ENCODE data around the gene NUP210L.
A peak's percentile ranks its signal among the peaks of the same experiment; 100 is the strongest.

Gene NUP210L

DNA sequence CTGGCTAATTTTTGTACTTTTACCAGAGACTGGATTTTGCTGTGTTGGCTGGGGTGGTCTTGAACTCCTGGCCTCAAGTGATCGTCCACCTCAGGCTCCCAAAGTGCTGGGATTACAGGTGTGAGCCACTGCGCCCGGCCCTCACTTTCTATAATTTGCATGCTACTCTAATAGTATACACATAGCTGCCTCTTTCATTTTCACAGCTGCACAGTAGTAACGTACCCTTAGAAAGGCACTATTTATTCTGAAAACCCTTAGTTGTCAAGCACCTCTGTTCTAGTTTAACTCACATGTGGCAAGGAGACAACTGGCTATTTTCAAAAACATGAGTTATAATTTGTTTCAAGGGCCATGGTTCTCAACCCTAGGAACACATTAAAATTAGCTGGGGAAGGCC, 19.8 kb upstream of the NUP210L start:
- H2BK5ac ChIP-seq (ENCODE audit: low read depth, low read length, poor library complexity): no peak overlapping the region
- no peak overlapping the region for H3K4me3 ChIP-seq (ENCODE audit: low read depth, low read length)
- H4K8ac ChIP-seq (ENCODE audit: low read depth, low read length): no peak overlapping the region
- no peak overlapping the region for H3K14ac ChIP-seq (ENCODE audit: low read length)
- H3K79me2 ChIP-seq (ENCODE audit: control insufficient read depth, insufficient read depth, low read length, poor library complexity): peaks cover 18% of the 10 kb centered on the region
- H3K27me3 ChIP-seq (ENCODE audit: insufficient read depth, low read length): no peaks in the 10 kb centered on the region
- no peak overlapping the region for H3K9ac ChIP-seq (ENCODE audit: low read length)
- WGBS (ENCODE audit: extremely low coverage, insufficient coverage, insufficient read length): no CpG with 5 or more reads among the region's 4 CpGs
- H3K79me1 ChIP-seq (ENCODE audit: low read length): no peaks in the 10 kb centered on the region
- no peak overlapping the region for H3K23ac ChIP-seq (ENCODE audit: low read length)
- H3K4me1 ChIP-seq (ENCODE audit: control insufficient read depth in 1 of 2, insufficient read depth in 2 of 2, low read length in 2 of 2): peaks cover 6 to 15% of the 10 kb centered on the region in 2 experiments
- H3K4ac ChIP-seq (ENCODE audit: low read depth, low read length): peak overlapping the region; percentile 64
- H3K36me3 ChIP-seq (ENCODE audit: control insufficient read depth in 1 of 2, insufficient read depth in 2 of 2, low read length in 2 of 2): peaks cover 25 to 54% of the 10 kb centered on the region in 2 experiments
- H2BK120ac ChIP-seq (ENCODE audit: insufficient read depth, low read length, poor library complexity): no peak overlapping the region
- H4K91ac ChIP-seq (ENCODE audit: low read depth, low read length): no peak overlapping the region
- H4K12ac ChIP-seq (ENCODE audit: low read depth, low read length): no peak overlapping the region
- H2AFZ ChIP-seq (ENCODE audit: insufficient read depth, low read length, poor library complexity): no peak overlapping the region
- no peak overlapping the region for H3K18ac ChIP-seq (ENCODE audit: low read length)
- no peak overlapping the region for H2BK12ac ChIP-seq (ENCODE audit: low read length)
- no peak for DNase-seq
- no peak overlapping the region for H3K4me2 ChIP-seq (ENCODE audit: low read length)
- no peak overlapping the region for H3K27ac ChIP-seq (ENCODE audit: low read depth, low read length)
- H3K9me3 ChIP-seq (ENCODE audit: insufficient read depth, low read depth, low read length): no peaks in the 10 kb centered on the region
- H2AK5ac ChIP-seq (ENCODE audit: low read length): no peak overlapping the region

DNA sequence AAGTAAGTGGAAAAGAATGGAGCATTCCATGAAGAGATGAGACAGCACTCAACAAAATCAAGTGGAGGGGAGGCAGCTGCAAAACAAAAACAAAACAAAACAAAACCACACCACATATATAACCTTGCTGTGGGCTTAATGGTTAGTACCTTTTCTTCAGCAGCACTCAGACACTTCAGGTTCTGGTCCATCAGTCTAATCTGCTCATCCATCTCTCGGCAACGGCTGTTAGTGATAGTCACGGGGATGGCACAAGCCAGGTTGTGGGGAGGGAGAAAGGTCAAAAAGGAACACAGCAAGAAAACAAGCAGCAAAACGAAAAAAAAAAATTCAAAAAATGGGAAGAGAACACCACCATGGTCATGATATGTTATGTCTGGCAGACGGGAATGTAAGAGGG, 17.0 kb upstream of the NUP210L start:
- no peak overlapping the region for H4K12ac ChIP-seq (ENCODE audit: low read depth, low read length)
- H4K8ac ChIP-seq (ENCODE audit: low read depth, low read length): no peak overlapping the region
- no peak overlapping the region for H3K27ac ChIP-seq (ENCODE audit: low read depth, low read length)
- H4K91ac ChIP-seq (ENCODE audit: low read depth, low read length): no peak overlapping the region
- no peak overlapping the region for H3K14ac ChIP-seq (ENCODE audit: low read length)
- H2BK120ac ChIP-seq (ENCODE audit: insufficient read depth, low read length, poor library complexity): no peak overlapping the region
- peaks cover 0 to 3% of the 10 kb centered on the region in 2 experiments for H3K4me1 ChIP-seq (ENCODE audit: control insufficient read depth in 1 of 2, insufficient read depth in 2 of 2, low read length in 2 of 2)
- no peak overlapping the region for H3K9ac ChIP-seq (ENCODE audit: low read length)
- H3K79me1 ChIP-seq (ENCODE audit: low read length): no peaks in the 10 kb centered on the region
- no peak overlapping the region for H2AK5ac ChIP-seq (ENCODE audit: low read length)
- H3K9me3 ChIP-seq (ENCODE audit: insufficient read depth, low read depth, low read length): no peaks in the 10 kb centered on the region
- no peak overlapping the region for H2BK5ac ChIP-seq (ENCODE audit: low read depth, low read length, poor library complexity)
- WGBS (ENCODE audit: extremely low coverage, insufficient coverage, insufficient read length): no CpG with 5 or more reads among the region's 5 CpGs
- H3K4me3 ChIP-seq (ENCODE audit: low read depth, low read length): no peak overlapping the region
- peaks cover 38 to 76% of the 10 kb centered on the region in 2 experiments for H3K36me3 ChIP-seq (ENCODE audit: control insufficient read depth in 1 of 2, insufficient read depth in 2 of 2, low read length in 2 of 2)
- H3K4me2 ChIP-seq (ENCODE audit: low read length): no peak overlapping the region
- H2AFZ ChIP-seq (ENCODE audit: insufficient read depth, low read length, poor library complexity): no peak overlapping the region
- DNase-seq: no peak
- no peak overlapping the region for H3K23ac ChIP-seq (ENCODE audit: low read length)
- H2BK12ac ChIP-seq (ENCODE audit: low read length): no peak overlapping the region
- H3K79me2 ChIP-seq (ENCODE audit: control insufficient read depth, insufficient read depth, low read length, poor library complexity): no peaks in the 10 kb centered on the region
- H3K18ac ChIP-seq (ENCODE audit: low read length): no peak overlapping the region
- no peaks in the 10 kb centered on the region for H3K27me3 ChIP-seq (ENCODE audit: insufficient read depth, low read length)
- no peak overlapping the region for H3K4ac ChIP-seq (ENCODE audit: low read depth, low read length)

DNA sequence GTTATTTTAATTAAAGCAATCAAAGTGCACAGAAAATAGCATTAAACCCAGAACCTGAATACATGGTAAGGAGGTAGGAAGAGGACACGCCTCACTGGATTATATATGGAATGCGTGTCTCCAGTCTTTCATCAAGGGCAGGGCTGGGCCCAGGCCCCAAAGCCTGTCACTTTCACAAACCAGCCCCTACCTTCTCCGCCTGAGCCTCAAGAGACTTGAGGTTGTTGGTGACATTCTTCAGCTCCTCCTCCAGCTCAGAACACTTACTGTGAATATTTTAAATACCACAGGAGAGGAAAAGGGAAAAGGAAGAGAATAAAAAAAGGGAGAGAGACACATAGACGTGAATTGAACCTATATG, 16.3 kb upstream of the NUP210L start:
- H3K4ac ChIP-seq (ENCODE audit: low read depth, low read length): no peak overlapping the region
- no peak overlapping the region for H2BK12ac ChIP-seq (ENCODE audit: low read length)
- no peak overlapping the region for H3K27ac ChIP-seq (ENCODE audit: low read depth, low read length)
- no peak overlapping the region for H3K9ac ChIP-seq (ENCODE audit: low read length)
- H4K91ac ChIP-seq (ENCODE audit: low read depth, low read length): no peak overlapping the region
- H3K9me3 ChIP-seq (ENCODE audit: insufficient read depth, low read depth, low read length): no peaks in the 10 kb centered on the region
- H3K4me1 ChIP-seq (ENCODE audit: control insufficient read depth in 1 of 2, insufficient read depth in 2 of 2, low read length in 2 of 2): no peaks in the 10 kb centered on the region
- no peak overlapping the region for H2AK5ac ChIP-seq (ENCODE audit: low read length)
- no peak for DNase-seq
- H2BK120ac ChIP-seq (ENCODE audit: insufficient read depth, low read length, poor library complexity): no peak overlapping the region
- H3K14ac ChIP-seq (ENCODE audit: low read length): no peak overlapping the region
- H4K8ac ChIP-seq (ENCODE audit: low read depth, low read length): no peak overlapping the region
- no peak overlapping the region for H2BK5ac ChIP-seq (ENCODE audit: low read depth, low read length, poor library complexity)
- H3K23ac ChIP-seq (ENCODE audit: low read length): no peak overlapping the region
- no peak overlapping the region for H3K4me2 ChIP-seq (ENCODE audit: low read length)
- H3K36me3 ChIP-seq (ENCODE audit: control insufficient read depth in 1 of 2, insufficient read depth in 2 of 2, low read length in 2 of 2): peaks cover 45 to 82% of the 10 kb centered on the region in 2 experiments
- no peak overlapping the region for H4K12ac ChIP-seq (ENCODE audit: low read depth, low read length)
- no peaks in the 10 kb centered on the region for H3K79me2 ChIP-seq (ENCODE audit: control insufficient read depth, insufficient read depth, low read length, poor library complexity)
- no peaks in the 10 kb centered on the region for H3K79me1 ChIP-seq (ENCODE audit: low read length)
- H3K27me3 ChIP-seq (ENCODE audit: insufficient read depth, low read length): no peaks in the 10 kb centered on the region
- WGBS (ENCODE audit: extremely low coverage, insufficient coverage, insufficient read length): no CpG with 5 or more reads among the region's 4 CpGs
- no peak overlapping the region for H3K4me3 ChIP-seq (ENCODE audit: low read depth, low read length)
- no peak overlapping the region for H3K18ac ChIP-seq (ENCODE audit: low read length)
- no peak overlapping the region for H2AFZ ChIP-seq (ENCODE audit: insufficient read depth, low read length, poor library complexity)

- no peaks in the 10 kb centered on the region for H3K79me2 ChIP-seq (ENCODE audit: control insufficient read depth, insufficient read depth, low read length, poor library complexity)
- no peak overlapping the region for H3K23ac ChIP-seq (ENCODE audit: low read length)
These were observed 15.8 kb upstream of the NUP210L start for GRCh38 chr1:154170547-154171222.

More at GRCh38 chr1:154170547-154171222, 15.8 kb upstream of the NUP210L start:
- Histone ChIP-seq H4K91ac (ENCODE audit: low read depth, low read length) (no peak overlapping the region), H3K4me2 (ENCODE audit: low read length) (no peak overlapping the region), H4K8ac (ENCODE audit: low read depth, low read length) (no peak overlapping the region), H3K18ac (ENCODE audit: low read length) (no peak overlapping the region), H4K12ac (ENCODE audit: low read depth, low read length) (no peak overlapping the region), H2AK5ac (ENCODE audit: low read length) (no peak overlapping the region), H3K27ac (ENCODE audit: low read depth, low read length) (no peak overlapping the region), H3K14ac (ENCODE audit: low read length) (no peak overlapping the region), H3K79me1 (ENCODE audit: low read length) (no peaks in the 10 kb centered on the region), H2BK120ac (ENCODE audit: insufficient read depth, low read length, poor library complexity) (no peak overlapping the region), H2AFZ (ENCODE audit: insufficient read depth, low read length, poor library complexity) (no peak overlapping the region), H3K9me3 (ENCODE audit: insufficient read depth, low read depth, low read length) (no peaks in the 10 kb centered on the region), H3K27me3 (ENCODE audit: insufficient read depth, low read length) (no peaks in the 10 kb centered on the region), H3K4ac (ENCODE audit: low read depth, low read length) (no peak overlapping the region), H3K9ac (ENCODE audit: low read length) (no peak overlapping the region), H2BK5ac (ENCODE audit: low read depth, low read length, poor library complexity) (no peak overlapping the region), H3K4me1 (ENCODE audit: control insufficient read depth in 1 of 2, insufficient read depth in 2 of 2, low read length in 2 of 2) (no peaks in the 10 kb centered on the region), H3K36me3 (ENCODE audit: control insufficient read depth in 1 of 2, insufficient read depth in 2 of 2, low read length in 2 of 2) (peaks cover 42 to 80% of the 10 kb centered on the region in 2 experiments), H3K4me3 (ENCODE audit: low read depth, low read length) (no peak overlapping the region), H2BK12ac (ENCODE audit: low read length) (no peak overlapping the region)
- DNase-seq: no peak

All from trophoblast cell (in vitro differentiated cells and primary cell).